HEK293 (cell line): Measurements from ENCODE around the gene GPS1.

ENCODE experiments used
- CTCF ChIA-PET: fragments of 350-600 bp; formaldehyde crosslinking; extraction: SDS; loops from one replicate; lab custom pipeline; 2021; ENCODE audit warnings: antibody characterized with exemption; lab: Yijun Ruan, JAX
- POLR2A ChIA-PET: fragments of 300-600 bp; formaldehyde crosslinking; extraction: SDS; loops from one replicate; lab custom pipeline; 2020; ENCODE audit warnings: antibody characterized with exemption, inconsistent platforms; lab: Yijun Ruan, JAX
- H3K27ac ChIP-seq: fragments of 200-500 bp; sonication (Bioruptor generic); 2 replicates; pipeline ENCODE4 v1.5.1; 2014; ENCODE audit warnings: low read depth, low read length, control low read depth, inconsistent platforms; ENCODE audit errors: extremely low read depth
- H3K36me3 ChIP-seq, 2 experiments: fragments of 200-500 bp in 1 of 2; sonication (Bioruptor generic) in 1 of 2; 1 replicate in 1 of 2; 2 replicates in 1 of 2; pipeline ENCODE4 v1.5.1; 2014 to 2017; ENCODE audit warnings: inconsistent platforms in 2 of 2, low read length in 2 of 2; ENCODE audit not compliant: control insufficient read depth in 2 of 2, insufficient read depth in 1 of 2
- H3K4me1 ChIP-seq: fragments of 200-500 bp; sonication (Bioruptor generic); 2 replicates; pipeline ENCODE4 v1.5.1; 2014; ENCODE audit warnings: mild to moderate bottlenecking, low read length, inconsistent platforms; ENCODE audit not compliant: control insufficient read depth, insufficient read depth
- H3K4me3 ChIP-seq: 2 replicates; pipeline ENCODE4 v1.5.1; 2011; ENCODE audit warnings: low read depth, mild to moderate bottlenecking, control low read depth, low read length, moderate library complexity
- H3K9me3 ChIP-seq: fragments of 200-500 bp; sonication (Bioruptor generic); 2 replicates; pipeline ENCODE4 v1.5.1; 2014; ENCODE audit warnings: low read depth, low read length, inconsistent platforms; ENCODE audit not compliant: control insufficient read depth, insufficient read depth
- GLIS2 ChIP-seq: fragments of 450-650 bp; formaldehyde crosslinking; IDR thresholded peaks from 2 replicates; pipeline ENCODE4 v1.5.1; 2016; ENCODE audit warnings: missing biosample characterization, missing genetic modification characterization
- REST ChIP-seq: fragments of 450-650 bp; formaldehyde crosslinking; IDR thresholded peaks from 2 replicates; pipeline ENCODE4 v1.5.1; 2016; ENCODE audit warnings: missing biosample characterization, missing genetic modification characterization
- SCRT1 ChIP-seq: fragments of 450-650 bp; formaldehyde crosslinking; IDR thresholded peaks from 2 replicates; pipeline ENCODE4 v1.5.1; 2016; ENCODE audit warnings: missing biosample characterization, missing genetic modification characterization, borderline replicate concordance
- SETDB1 ChIP-seq: IDR thresholded peaks from one replicate; pipeline ENCODE4 v1.6.1; 2017; ENCODE audit warnings: mild to moderate bottlenecking, low read length, moderate library complexity, mixed read lengths; ENCODE audit not compliant: insufficient read length
- ZBTB10 ChIP-seq: fragments of 450-650 bp; formaldehyde crosslinking; IDR thresholded peaks from 2 replicates; pipeline ENCODE4 v1.5.1; 2016; ENCODE audit warnings: missing biosample characterization, missing genetic modification characterization
- ZIC2 ChIP-seq: fragments of 450-650 bp; formaldehyde crosslinking; IDR thresholded peaks from 2 replicates; pipeline ENCODE4 v1.5.1; 2016; ENCODE audit warnings: missing biosample characterization, missing genetic modification characterization
- ZNF580 ChIP-seq: fragments of 450-650 bp; formaldehyde crosslinking; IDR thresholded peaks from 2 replicates; pipeline ENCODE4 v1.5.1; 2016; ENCODE audit warnings: missing biosample characterization, missing genetic modification characterization
- ZNF776 ChIP-seq: fragments of 450-650 bp; formaldehyde crosslinking; IDR thresholded peaks from 2 replicates; pipeline ENCODE4 v1.5.0; 2017; ENCODE audit warnings: missing biosample characterization, missing genetic modification characterization, borderline replicate concordance
- ZSCAN30 ChIP-seq: fragments of 450-650 bp; IDR thresholded peaks from 2 replicates; pipeline ENCODE4 v1.5.1; 2018; ENCODE audit warnings: missing biosample characterization, mild to moderate bottlenecking, missing genetic modification characterization, moderate library complexity
- TF ChIP-seq, protein P1 (sequence below): sonication (generic); formaldehyde crosslinking; IDR thresholded peaks from 2 replicates; pipeline ENCODE4 v1.8.1; 2022; ENCODE audit warnings: mild to moderate bottlenecking, moderate library complexity, missing genetic modification reagents
- TF ChIP-seq, protein P2 (sequence below): fragments of 450-650 bp; formaldehyde crosslinking; IDR thresholded peaks from 2 replicates; pipeline ENCODE4 v1.5.1; 2016; ENCODE audit warnings: missing biosample characterization, missing genetic modification characterization
- TF ChIP-seq, protein P3 (sequence below): fragments of 450-650 bp; formaldehyde crosslinking; IDR thresholded peaks from 2 replicates; pipeline ENCODE4 v1.5.1; 2016; ENCODE audit warnings: missing biosample characterization, missing genetic modification characterization

GPS1 gene

DNA sequence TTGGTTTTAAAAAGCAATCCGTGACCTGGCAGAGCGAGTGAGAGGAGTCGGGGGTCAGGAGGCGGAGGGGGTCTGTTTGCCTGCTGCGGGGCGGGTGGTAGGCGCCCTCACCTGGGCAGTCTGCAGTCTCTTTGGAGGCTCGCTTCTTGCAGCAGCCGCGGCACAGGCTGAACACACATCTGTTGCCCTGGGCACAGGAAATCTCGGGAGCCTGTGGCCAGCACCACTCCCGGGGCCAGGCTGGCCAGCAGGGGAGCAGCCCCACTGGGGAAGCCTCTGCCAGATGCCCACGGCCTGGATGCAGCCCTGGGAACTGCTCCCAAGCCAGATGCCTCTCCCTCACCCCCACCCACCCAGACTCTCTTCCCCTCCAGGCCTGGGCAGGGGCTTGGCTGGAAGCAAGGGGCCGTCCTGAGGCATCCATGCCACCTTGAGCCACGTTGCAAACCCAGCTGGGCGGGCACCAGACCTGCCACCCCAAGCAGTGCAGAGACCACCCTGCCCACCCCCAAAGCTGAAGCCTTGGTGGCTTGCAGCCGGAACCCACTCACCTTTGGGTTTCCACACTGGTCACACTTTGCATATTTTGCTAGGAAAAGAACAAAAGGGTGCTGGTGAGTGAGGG is 6.6 kb downstream of the GPS1 start:
- Histone ChIP-seq H3K4me3 (no peak overlapping the region), H3K27ac (peak overlapping the region; percentile 25; the same call in 1 of the 2 replicates), H3K9me3 (no peaks in the 10 kb centered on the region), H3K36me3 (peaks cover 3 to 99% of the 10 kb centered on the region in 2 experiments; a peak in 2 of 3 replicates), H3K4me1 (no peaks in the 10 kb centered on the region)
- TF ChIP-seq ZNF776 (tag by site-specific recombination) (no peak), SCRT1 (tag by site-specific recombination) (no peak), ZSCAN30 (tag by site-specific recombination) (no peak)
- TF ChIP-seq, protein P1, sequence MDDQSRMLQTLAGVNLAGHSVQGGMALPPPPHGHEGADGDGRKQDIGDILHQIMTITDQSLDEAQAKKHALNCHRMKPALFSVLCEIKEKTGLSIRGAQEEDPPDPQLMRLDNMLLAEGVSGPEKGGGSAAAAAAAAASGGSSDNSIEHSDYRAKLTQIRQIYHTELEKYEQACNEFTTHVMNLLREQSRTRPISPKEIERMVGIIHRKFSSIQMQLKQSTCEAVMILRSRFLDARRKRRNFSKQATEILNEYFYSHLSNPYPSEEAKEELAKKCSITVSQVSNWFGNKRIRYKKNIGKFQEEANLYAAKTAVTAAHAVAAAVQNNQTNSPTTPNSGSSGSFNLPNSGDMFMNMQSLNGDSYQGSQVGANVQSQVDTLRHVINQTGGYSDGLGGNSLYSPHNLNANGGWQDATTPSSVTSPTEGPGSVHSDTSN (CRISPR knock-in tag), result 0 out of 2 replicates have a peak, but pooled peaks have one; percentile 6
- TF ChIP-seq, protein P2, sequence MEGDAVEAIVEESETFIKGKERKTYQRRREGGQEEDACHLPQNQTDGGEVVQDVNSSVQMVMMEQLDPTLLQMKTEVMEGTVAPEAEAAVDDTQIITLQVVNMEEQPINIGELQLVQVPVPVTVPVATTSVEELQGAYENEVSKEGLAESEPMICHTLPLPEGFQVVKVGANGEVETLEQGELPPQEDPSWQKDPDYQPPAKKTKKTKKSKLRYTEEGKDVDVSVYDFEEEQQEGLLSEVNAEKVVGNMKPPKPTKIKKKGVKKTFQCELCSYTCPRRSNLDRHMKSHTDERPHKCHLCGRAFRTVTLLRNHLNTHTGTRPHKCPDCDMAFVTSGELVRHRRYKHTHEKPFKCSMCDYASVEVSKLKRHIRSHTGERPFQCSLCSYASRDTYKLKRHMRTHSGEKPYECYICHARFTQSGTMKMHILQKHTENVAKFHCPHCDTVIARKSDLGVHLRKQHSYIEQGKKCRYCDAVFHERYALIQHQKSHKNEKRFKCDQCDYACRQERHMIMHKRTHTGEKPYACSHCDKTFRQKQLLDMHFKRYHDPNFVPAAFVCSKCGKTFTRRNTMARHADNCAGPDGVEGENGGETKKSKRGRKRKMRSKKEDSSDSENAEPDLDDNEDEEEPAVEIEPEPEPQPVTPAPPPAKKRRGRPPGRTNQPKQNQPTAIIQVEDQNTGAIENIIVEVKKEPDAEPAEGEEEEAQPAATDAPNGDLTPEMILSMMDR (tag by site-specific recombination), result peak; percentile 62
- ChIA-PET POLR2A (interaction anchor here (0.7 to 14.2 kb wide), 7 partner anchors 18 to 45 kb away, joined by 3 to 96 read pairs (median 15); partner anchors contain the start of genes DCXR and RAC3), CTCF (no interaction called here)

DNA sequence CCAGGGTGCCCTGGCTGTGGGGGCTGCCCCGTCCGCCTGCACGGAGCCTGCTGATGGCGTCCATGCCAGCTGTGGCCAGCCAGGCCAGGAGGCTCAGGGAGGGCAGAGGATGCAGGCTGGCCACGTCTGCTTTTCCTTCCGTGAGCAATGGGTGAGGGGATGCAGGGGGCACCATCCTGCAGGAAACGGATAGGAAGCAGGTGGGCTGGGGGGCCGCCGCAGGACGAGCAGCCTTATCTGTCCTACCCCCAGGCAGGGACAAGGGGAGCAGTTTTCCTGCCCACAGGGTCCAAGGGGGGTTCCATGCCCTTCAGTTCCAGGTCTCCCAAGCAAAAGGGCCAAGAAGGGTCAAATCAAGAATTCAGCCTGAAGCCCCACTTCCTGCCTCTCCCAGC is 7.2 kb downstream of the GPS1 start:
- POLR2A ChIA-PET, result interaction anchor here (0.7 to 14.2 kb wide), 7 partner anchors 15 to 45 kb away, joined by 3 to 96 read pairs (median 5); partner anchors contain the start of genes DCXR and RAC3
- TF ChIP-seq ZBTB10 (tag by site-specific recombination), result no peak
- TF ChIP-seq, protein P3, sequence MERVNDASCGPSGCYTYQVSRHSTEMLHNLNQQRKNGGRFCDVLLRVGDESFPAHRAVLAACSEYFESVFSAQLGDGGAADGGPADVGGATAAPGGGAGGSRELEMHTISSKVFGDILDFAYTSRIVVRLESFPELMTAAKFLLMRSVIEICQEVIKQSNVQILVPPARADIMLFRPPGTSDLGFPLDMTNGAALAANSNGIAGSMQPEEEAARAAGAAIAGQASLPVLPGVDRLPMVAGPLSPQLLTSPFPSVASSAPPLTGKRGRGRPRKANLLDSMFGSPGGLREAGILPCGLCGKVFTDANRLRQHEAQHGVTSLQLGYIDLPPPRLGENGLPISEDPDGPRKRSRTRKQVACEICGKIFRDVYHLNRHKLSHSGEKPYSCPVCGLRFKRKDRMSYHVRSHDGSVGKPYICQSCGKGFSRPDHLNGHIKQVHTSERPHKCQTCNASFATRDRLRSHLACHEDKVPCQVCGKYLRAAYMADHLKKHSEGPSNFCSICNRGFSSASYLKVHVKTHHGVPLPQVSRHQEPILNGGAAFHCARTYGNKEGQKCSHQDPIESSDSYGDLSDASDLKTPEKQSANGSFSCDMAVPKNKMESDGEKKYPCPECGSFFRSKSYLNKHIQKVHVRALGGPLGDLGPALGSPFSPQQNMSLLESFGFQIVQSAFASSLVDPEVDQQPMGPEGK (tag by site-specific recombination), result 0 out of 2 replicates have a peak, but pooled peaks have one; percentile 15
- TF ChIP-seq ZNF580 (tag by site-specific recombination), result no peak
- no peak for TF ChIP-seq REST (tag by site-specific recombination)
- peak; percentile 20; the same call in 1 of the 2 replicates for TF ChIP-seq GLIS2 (tag by site-specific recombination)
- TF ChIP-seq SETDB1, result no peak
- no peak for TF ChIP-seq ZIC2
- TF ChIP-seq, all 188 proteins: peak for 2
- Histone ChIP-seq H3K4me1 (no peaks in the 10 kb centered on the region), H3K36me3 (peaks cover 3 to 99% of the 10 kb centered on the region in 2 experiments; a peak in 2 of 3 replicates), H3K9me3 (no peaks in the 10 kb centered on the region), H3K4me3 (no peak overlapping the region), H3K27ac (peak overlapping the region; percentile 47; the same call in 1 of the 2 replicates)
- CTCF ChIA-PET, result no interaction called here
